Measurements from ENCODE around the gene CEP126. TPM values are rescaled to one million over a fixed set of nuclear protein-coding genes. Genes with fewer than 3 reads are reported as not detected.

CEP126 gene
- total and polyA plus RNA-seq, 2 experiments from 2014 or later = 1.4 to 2.3 TPM

- Histone ChIP-seq H3F3A (replicated peaks; ENCODE audit: low read depth) (no peaks in the 10 kb centered on the region), H3K36me3 (ENCODE audit: insufficient read depth) (no peaks in the 10 kb centered on the region), H3K27me3 (ENCODE audit: insufficient read depth) (no peaks in the 10 kb centered on the region), H3K4me1 (ENCODE audit: insufficient read depth) (no peaks in the 10 kb centered on the region), H3K9me2 (ENCODE audit: insufficient read depth) (peaks cover 12% of the 10 kb centered on the region; the same call in 1 of the 2 replicates), H4K20me1 (replicated peaks; ENCODE audit: insufficient read depth) (no peaks in the 10 kb centered on the region), H3K4me2 (no peak overlapping the region), H2AFZ (no peak overlapping the region), H3K27ac (ENCODE audit: low read depth) (no peak overlapping the region), H3K4me3 (no peak overlapping the region), H3K79me2 (replicated peaks; ENCODE audit: insufficient read depth) (no peaks in the 10 kb centered on the region)
- H3K4me1 Mint-ChIP-seq = peaks cover 3% of the 10 kb centered on the region
- no peak overlapping the region for H3K4me3 Mint-ChIP-seq
- no peak for DNase-seq (ENCODE audit: low spot score)
- TF ChIP-seq EZH2 (IDR thresholded peaks at IDR 0.05; ENCODE audit: low read depth, unreplicated experiment) (no peak), JUNB (IDR thresholded peaks at IDR 0.05; ENCODE audit: unreplicated experiment) (no peak), ZNF114 (CRISPR knock-in tag; IDR thresholded peaks at IDR 0.05) (no peak), ZNF331 (CRISPR knock-in tag; IDR thresholded peaks at IDR 0.05; ENCODE audit: low read depth) (no peak)
- ATAC-seq = no peak
- H3K27me3 Mint-ChIP-seq (ENCODE audit: insufficient read depth, low read depth, poor library complexity) = peaks cover 2% of the 10 kb centered on the region
- no peak overlapping the region for H3K27ac Mint-ChIP-seq
- H3K36me3 Mint-ChIP-seq (ENCODE audit: low read depth) = no peaks in the 10 kb centered on the region
- no peaks in the 10 kb centered on the region for H3K9me3 Mint-ChIP-seq
These were observed 42.5 kb upstream of the CEP126 start for GRCh38 chr11:101872171-101872882.

- Histone ChIP-seq H3F3A (replicated peaks; ENCODE audit: low read depth) (no peaks in the 10 kb centered on the region), H3K9me2 (ENCODE audit: insufficient read depth) (no peaks in the 10 kb centered on the region), H4K20me1 (replicated peaks; ENCODE audit: insufficient read depth) (no peaks in the 10 kb centered on the region), H2AFZ (no peak overlapping the region; the same call in 1 of the 2 replicates), H3K27me3 (ENCODE audit: insufficient read depth) (no peaks in the 10 kb centered on the region), H3K79me2 (replicated peaks; ENCODE audit: insufficient read depth) (no peaks in the 10 kb centered on the region), H3K36me3 (ENCODE audit: insufficient read depth) (no peaks in the 10 kb centered on the region), H3K4me1 (ENCODE audit: insufficient read depth) (no peaks in the 10 kb centered on the region), H3K4me2 (no peak overlapping the region), H3K4me3 (no peak overlapping the region), H3K27ac (ENCODE audit: low read depth) (no peak overlapping the region)
- ATAC-seq (no peak), DNase-seq (ENCODE audit: low spot score) (peak; percentile 78)
- Mint-ChIP-seq H3K9me3 (no peaks in the 10 kb centered on the region), H3K4me1 (no peaks in the 10 kb centered on the region), H3K27ac (no peak overlapping the region), H3K36me3 (ENCODE audit: low read depth) (no peaks in the 10 kb centered on the region), H3K4me3 (no peak overlapping the region), H3K27me3 (ENCODE audit: insufficient read depth, low read depth, poor library complexity) (no peaks in the 10 kb centered on the region)
- TF ChIP-seq ZNF114 (CRISPR knock-in tag; IDR thresholded peaks at IDR 0.05) (no peak), CTCF (conservative IDR thresholded peaks at IDR 0.05; ENCODE audit: low read depth in 2 of 2) (peak; percentile 57 to 60), EZH2phosphoT487 (IDR thresholded peaks at IDR 0.05; ENCODE audit: unreplicated experiment) (no peak), ETS1 (IDR thresholded peaks at IDR 0.05) (no peak)
These were observed 34.6 kb upstream of the CEP126 start for GRCh38 chr11:101880222-101880621.

Measured in GM23338 (cell line).